CD8-positive, alpha-beta memory T cell (primary cell): ENCODE results near the gene GET4. TPM values are rescaled to one million over a fixed set of nuclear protein-coding genes. Genes with fewer than 3 reads are reported as not detected.
"Not testable (repeated sequence)": the region's sequence is repeated elsewhere in the genome, so short reads cannot be mapped to it uniquely, and the experiment has no call there.

Experiments used
- CTCF ChIA-PET: fragments of 350-600 bp; sonication (Branson Sonifier 250); formaldehyde crosslinking; loops from one replicate; lab custom pipeline; 2021; ENCODE audit warnings: antibody characterized with exemption; lab: Charles Lee
- POLR2A ChIA-PET: fragments of 350-600 bp; sonication (Branson Sonifier 250); formaldehyde crosslinking; loops from one replicate; lab custom pipeline; 2021; ENCODE audit warnings: antibody characterized with exemption; lab: Charles Lee
- DNase-seq, 5 donors: peaks; one replicate each; pipeline versions ENCODE4 v3.0.0 to v3.0.0-alpha.2; 2020 to 2022; ENCODE audit warnings: mixed read lengths in 1 of 5
- H3K27ac ChIP-seq: one replicate; pipeline ENCODE4 v1.7.0; 2013; ENCODE audit warnings: low read depth, mild to moderate bottlenecking, low read length, moderate library complexity
- H3K27me3 ChIP-seq: 2 replicates; pipeline ENCODE4 v1.7.0; 2013; ENCODE audit warnings: low read length, mild to moderate bottlenecking; ENCODE audit not compliant: insufficient read depth, poor library complexity, severe bottlenecking
- H3K36me3 ChIP-seq: 2 replicates; pipeline ENCODE4 v1.7.0; 2013; ENCODE audit warnings: mild to moderate bottlenecking, low read length, moderate library complexity; ENCODE audit not compliant: insufficient read depth
- H3K4me1 ChIP-seq: 2 replicates; pipeline ENCODE4 v1.7.0; 2013; ENCODE audit warnings: mild to moderate bottlenecking, low read length, moderate library complexity; ENCODE audit not compliant: insufficient read depth
- H3K4me3 ChIP-seq: 2 replicates; pipeline ENCODE4 v1.7.0; 2013; ENCODE audit warnings: mild to moderate bottlenecking, low read length
- H3K9me3 ChIP-seq: 2 replicates; pipeline ENCODE4 v1.7.0; 2013; ENCODE audit warnings: mild to moderate bottlenecking, low read length
- H3K27ac Mint-ChIP-seq, 8 donors: one replicate each; pipeline ENCODE4 v1.8.0; 2020 to 2021; ENCODE audit warnings: mixed read lengths in 8 of 8, mild to moderate bottlenecking in 6 of 8, inconsistent platforms in 3 of 8, moderate library complexity in 3 of 8
- H3K27me3 Mint-ChIP-seq, 2 donors: one replicate each; pipeline ENCODE4 v1.8.0; 2020 to 2021; ENCODE audit warnings: mixed read lengths in 2 of 2, mild to moderate bottlenecking in 1 of 2, moderate library complexity in 1 of 2
- H3K36me3 Mint-ChIP-seq, 3 donors: one replicate each; pipeline ENCODE4 v1.8.0; 2020 to 2021; ENCODE audit warnings: mixed read lengths in 3 of 3, inconsistent platforms in 1 of 3, mild to moderate bottlenecking in 1 of 3
- H3K4me1 Mint-ChIP-seq, 3 donors: one replicate each; pipeline ENCODE4 v1.8.0; 2020 to 2021; ENCODE audit warnings: mixed read lengths in 3 of 3, inconsistent platforms in 1 of 3, mild to moderate bottlenecking in 1 of 3
- H3K4me3 Mint-ChIP-seq, 7 donors: one replicate each; pipeline ENCODE4 v1.8.0; 2020 to 2021; ENCODE audit warnings: mixed read lengths in 7 of 7, mild to moderate bottlenecking in 6 of 7, moderate library complexity in 4 of 7, inconsistent platforms in 2 of 7
- H3K9me3 Mint-ChIP-seq, 5 donors: one replicate each; pipeline ENCODE4 v1.8.0; 2020 to 2022; ENCODE audit warnings: mixed read lengths in 5 of 5, mild to moderate bottlenecking in 3 of 5, moderate library complexity in 2 of 5, inconsistent platforms in 1 of 5
- polyA plus RNA-seq: library from polyadenylated mRNA; unstranded; fragments of 300-500 nt; fragmentation: Illumina TruSeq; gene quantifications from one replicate; pipeline ENCODE4 v1.2.3, GENCODE V29; 2021
- total RNA-seq, 2 experiments: library from RNA; stranded (reverse); gene quantifications; one replicate each; pipeline ENCODE4 v1.2.3, GENCODE V29; 2021

GET4 gene
- total and polyA plus RNA-seq, 3 experiments from 2014 or later = 33.6 to 44.9 (median 39.9) TPM

- Mint-ChIP-seq H3K4me1 (peaks cover 25 to 58% (median 30%) of the 10 kb centered on the region in 3 donors), H3K9me3 (no peaks in the 10 kb centered on the region), H3K4me3 (peak overlapping the region in 6 of 7 donors; percentile 34 to 74 (median 64)), H3K27me3 (no peaks in the 10 kb centered on the region), H3K27ac (peak overlapping the region; percentile 55 to 98 (median 84)), H3K36me3 (peaks cover 0 to 1% (median 0%) of the 10 kb centered on the region in 3 donors)
- no peak overlapping the region for H3K4me3 ChIP-seq
- H3K9me3 ChIP-seq = no peaks in the 10 kb centered on the region
- ChIA-PET CTCF (interaction anchor here (1.4 to 2.1 kb wide), 2 partner anchors 8 to 12 kb away, joined by 4 to 6 read pairs; no protein-coding TSS in a partner anchor), POLR2A (no interaction called here)
- H3K4me1 ChIP-seq = peaks cover 32% of the 10 kb centered on the region
- no peaks in the 10 kb centered on the region for H3K36me3 ChIP-seq
- H3K27me3 ChIP-seq = no peaks in the 10 kb centered on the region
- peak in 3 of 5 donors; percentile 1 to 48 (median 4) for DNase-seq
- no peak overlapping the region for H3K27ac ChIP-seq
Observed at GRCh38 chr7:920351-921070, 44.2 kb downstream of the GET4 start.

GRCh38 chr7:921071-921461 lies 44.7 kb downstream of the GET4 start:
- Histone ChIP-seq H3K4me3 (no peak overlapping the region), H3K27me3 (no peaks in the 10 kb centered on the region), H3K4me1 (peaks cover 38% of the 10 kb centered on the region), H3K27ac (no peak overlapping the region), H3K36me3 (no peaks in the 10 kb centered on the region), H3K9me3 (no peaks in the 10 kb centered on the region)
- Mint-ChIP-seq H3K27ac (peak overlapping the region; percentile 55 to 98 (median 84)), H3K4me3 (peak overlapping the region in 6 of 7 donors; percentile 34 to 74 (median 64)), H3K4me1 (peaks cover 26 to 57% (median 31%) of the 10 kb centered on the region in 3 donors), H3K9me3 (no peaks in the 10 kb centered on the region), H3K36me3 (peaks cover 0 to 1% (median 0%) of the 10 kb centered on the region in 3 donors), H3K27me3 (no peaks in the 10 kb centered on the region)
- CTCF ChIA-PET = interaction anchor here (1.4 to 2.1 kb wide), 2 partner anchors 8 to 13 kb away, joined by 4 to 6 read pairs; no protein-coding TSS in a partner anchor
- POLR2A ChIA-PET = no interaction called here
- DNase-seq = peak in 3 of 5 donors; percentile 0 to 40 (median 0)

GRCh38 chr7:921581-922333 lies 45.4 kb downstream of the GET4 start:
- H3K9me3 Mint-ChIP-seq = no peaks in the 10 kb centered on the region
- H3K27ac ChIP-seq = peak overlapping the region; percentile 59
- peak in 3 of 5 donors; percentile 20 to 52 (median 23) for DNase-seq
- POLR2A ChIA-PET = interaction anchor here (1.1 to 1.8 kb wide), 2 partner anchors 45 to 53 kb away, joined by 3 to 8 read pairs; partner anchors contain the start of genes COX19 and GET4
- CTCF ChIA-PET = interaction anchor here (0.6 to 2.4 kb wide), 4 partner anchors 9 to 31 kb away, joined by 3 to 8 read pairs (median 5); no protein-coding TSS in a partner anchor
- no peaks in the 10 kb centered on the region for H3K27me3 Mint-ChIP-seq
- H3K4me1 ChIP-seq = peaks cover 38% of the 10 kb centered on the region
- H3K36me3 ChIP-seq = no peaks in the 10 kb centered on the region
- peaks cover 22 to 53% (median 29%) of the 10 kb centered on the region in 3 donors for H3K4me1 Mint-ChIP-seq
- H3K36me3 Mint-ChIP-seq = peaks cover 0 to 1% (median 0%) of the 10 kb centered on the region in 3 donors
- H3K9me3 ChIP-seq = no peaks in the 10 kb centered on the region
- H3K4me3 Mint-ChIP-seq = peak overlapping the region; percentile 64 to 94 (median 85)
- no peaks in the 10 kb centered on the region for H3K27me3 ChIP-seq
- peak overlapping the region; percentile 69 for H3K4me3 ChIP-seq
- peak overlapping the region; percentile 55 to 100 (median 90) for H3K27ac Mint-ChIP-seq

GRCh38 chr7:922334-923107 lies 46.2 kb downstream of the GET4 start:
- H3K4me1 Mint-ChIP-seq = peaks cover 24 to 59% (median 34%) of the 10 kb centered on the region in 3 donors
- no peaks in the 10 kb centered on the region for H3K9me3 Mint-ChIP-seq
- H3K27ac ChIP-seq = peak overlapping the region; percentile 79
- ChIA-PET POLR2A (interaction anchor here (1.0 to 1.8 kb wide), 7 partner anchors 10 to 53 kb away, joined by 3 to 10 read pairs (median 4); partner anchors contain the start of genes ADAP1, COX19 and GET4), CTCF (interaction anchor here (0.6 to 2.4 kb wide), 6 partner anchors 8 to 43 kb away, joined by 3 to 9 read pairs (median 4); no protein-coding TSS in a partner anchor)
- no peaks in the 10 kb centered on the region for H3K27me3 ChIP-seq
- H3K4me1 ChIP-seq = peaks cover 38% of the 10 kb centered on the region
- no peaks in the 10 kb centered on the region for H3K27me3 Mint-ChIP-seq
- H3K4me3 Mint-ChIP-seq = peak overlapping the region; percentile 76 to 94 (median 90)
- peak overlapping the region; percentile 82 to 100 (median 98) for H3K27ac Mint-ChIP-seq
- peak in 4 of 5 donors; percentile 47 to 71 (median 54) for DNase-seq
- no peaks in the 10 kb centered on the region for H3K9me3 ChIP-seq
- H3K36me3 ChIP-seq = no peaks in the 10 kb centered on the region
- peak overlapping the region; percentile 81 for H3K4me3 ChIP-seq
- peaks cover 0 to 1% (median 0%) of the 10 kb centered on the region in 3 donors for H3K36me3 Mint-ChIP-seq

- H3K36me3 Mint-ChIP-seq = peaks cover 0 to 1% (median 0%) of the 10 kb centered on the region in 3 donors
- H3K27ac Mint-ChIP-seq = peak overlapping the region; percentile 82 to 100 (median 98)
- H3K27me3 Mint-ChIP-seq = no peaks in the 10 kb centered on the region
- Histone ChIP-seq H3K4me3 (peak overlapping the region; percentile 81), H3K4me1 (peaks cover 38% of the 10 kb centered on the region), H3K27ac (peak overlapping the region; percentile 79), H3K36me3 (no peaks in the 10 kb centered on the region), H3K27me3 (no peaks in the 10 kb centered on the region), H3K9me3 (no peaks in the 10 kb centered on the region)
- H3K4me1 Mint-ChIP-seq = peaks cover 22 to 60% (median 36%) of the 10 kb centered on the region in 3 donors
- peak; percentile 88 to 95 (median 90) for DNase-seq
- H3K4me3 Mint-ChIP-seq = peak overlapping the region; percentile 76 to 94 (median 90)
- ChIA-PET CTCF (interaction anchor here (0.9 to 2.4 kb wide), 5 partner anchors 15 to 44 kb away, joined by 3 to 9 read pairs (median 3); no protein-coding TSS in a partner anchor), POLR2A (interaction anchor here (1.0 to 1.8 kb wide), 6 partner anchors 10 to 52 kb away, joined by 3 to 10 read pairs (median 6); partner anchors contain the start of genes ADAP1, COX19 and GET4)
- no peaks in the 10 kb centered on the region for H3K9me3 Mint-ChIP-seq
Observed at GRCh38 chr7:923108-924041, 47.0 kb downstream of the GET4 start.

- peak overlapping the region in 4 of 8 donors; percentile 35 to 98 (median 62) for H3K27ac Mint-ChIP-seq
- H3K9me3 Mint-ChIP-seq, H3K27me3 Mint-ChIP-seq, H3K36me3 ChIP-seq, H3K27me3 ChIP-seq, H3K9me3 ChIP-seq, H3K36me3 Mint-ChIP-seq: not testable (repeated sequence)
- POLR2A ChIA-PET = interaction anchor here (1.2 to 1.4 kb wide), 3 partner anchors 16 to 51 kb away, joined by 4 to 10 read pairs (median 7); partner anchors contain the start of genes ADAP1 and COX19
- peak overlapping the region; percentile 79 for H3K27ac ChIP-seq
- peaks cover 28 to 65% (median 42%) of the 10 kb centered on the region in 3 donors for H3K4me1 Mint-ChIP-seq
- H3K4me1 ChIP-seq = peaks cover 38% of the 10 kb centered on the region
- H3K4me3 Mint-ChIP-seq = peak overlapping the region in 4 of 7 donors; percentile 8 to 94 (median 86)
- CTCF ChIA-PET = interaction anchor here (1.0 to 2.0 kb wide), 2 partner anchors 17 to 30 kb away, joined by 3 to 6 read pairs; partner anchors contain the start of gene ADAP1
- peak overlapping the region; percentile 81 for H3K4me3 ChIP-seq
- peak in 1 of 5 donors; percentile 1 for DNase-seq
Observed at GRCh38 chr7:924042-924441, 47.7 kb downstream of the GET4 start.
